WTC11 (cell line): Measurements from ENCODE around the gene TSPAN9.

Experiments used
- AR ChIP-seq: fragments of 250-450 bp; sonication (Bioruptor Pico); IDR thresholded peaks from 2 replicates; pipeline ENCODE4 v1.9.0; 2021; ENCODE audit warnings: mild to moderate bottlenecking
- CTCF ChIP-seq: fragments of 200-600 bp; IDR thresholded peaks from 2 replicates; pipeline ENCODE4 v1.8.0; 2022; ENCODE audit warnings: antibody characterized with exemption
- E2F1 ChIP-seq: sonication (generic); formaldehyde crosslinking; IDR thresholded peaks from 2 replicates; pipeline ENCODE4 v1.8.0; 2022; ENCODE audit warnings: mild to moderate bottlenecking, missing genetic modification reagents
- MAX ChIP-seq: sonication (generic); formaldehyde crosslinking; IDR thresholded peaks from 2 replicates; pipeline ENCODE4 v1.8.0; 2022; ENCODE audit warnings: mild to moderate bottlenecking, missing genetic modification reagents
- PRRX2 ChIP-seq: fragments of 250-450 bp; sonication (Bioruptor Pico); IDR thresholded peaks from 2 replicates; pipeline ENCODE4 v1.8.0; 2021; ENCODE audit warnings: mild to moderate bottlenecking
- RELA ChIP-seq: sonication (generic); formaldehyde crosslinking; IDR thresholded peaks from 2 replicates; pipeline ENCODE4 v1.8.1; 2022; ENCODE audit warnings: missing genetic modification reagents, mild to moderate bottlenecking, borderline replicate concordance
- TCF7 ChIP-seq: sonication (generic); formaldehyde crosslinking; IDR thresholded peaks from 2 replicates; pipeline ENCODE4 v1.8.0; 2022; ENCODE audit warnings: mild to moderate bottlenecking, low read depth, missing genetic modification reagents, moderate library complexity
- TEAD4 ChIP-seq: sonication (generic); formaldehyde crosslinking; IDR thresholded peaks from 2 replicates; pipeline ENCODE4 v1.8.0; 2022; ENCODE audit warnings: mild to moderate bottlenecking, missing genetic modification reagents

GRCh38 chr12:3319723-3320492, 242.7 kb downstream of the TSPAN9 start:
- TF ChIP-seq RELA (no peak), CTCF (no peak), TEAD4 (CRISPR knock-in tag) (no peak), PRRX2 (CRISPR knock-in tag) (no peak), TCF7 (CRISPR knock-in tag) (no peak), E2F1 (no peak), AR (CRISPR knock-in tag) (no peak), MAX (CRISPR knock-in tag) (no peak)
